Measurements from ENCODE around the gene IQCK. TPM values are rescaled to one million over a fixed set of nuclear protein-coding genes. Genes with fewer than 3 reads are reported as not detected.

Gene IQCK
- total RNA-seq, 4 donors from 2014 or later, result 49.7 to 103 (median 94.2) TPM

- Histone ChIP-seq H3K27me3 (no peaks in the 10 kb centered on the region), H3K4me3 (replicated peaks in 1 of 3) (no peak overlapping the region), H3K4me1 (peaks cover 43 to 64% of the 10 kb centered on the region in 2 donors), H3K36me3 (peaks cover 0 to 3% of the 10 kb centered on the region in 2 donors), H3K9me3 (no peaks in the 10 kb centered on the region), H3K27ac (peak overlapping the region in 2 of 3 donors; percentile 82 to 91)
- 81 to 82% methylated on average over 18 to 19 of the region's 19 CpGs for WGBS, 2 donors
- intact Hi-C loops (cut with DNase I), result no loop called here
- no peak for TF ChIP-seq POLR2A (IDR thresholded peaks at IDR 0.05)
- TF ChIP-seq CTCF (IDR thresholded peaks at IDR 0.05), result no peak
- DNase-seq, result peak; percentile 26 to 34
These were observed 19.3 kb upstream of the IQCK start for GRCh38 chr16:19698480-19699465.

- peak overlapping the region; percentile 7 to 91 (median 82) for H3K27ac ChIP-seq
- H3K9me3 ChIP-seq, result no peaks in the 10 kb centered on the region
- TF ChIP-seq CTCF (IDR thresholded peaks at IDR 0.05) (no peak), POLR2A (IDR thresholded peaks at IDR 0.05) (no peak)
- no peak overlapping the region for H3K4me3 ChIP-seq (replicated peaks in 1 of 3)
- intact Hi-C loops (cut with DNase I), result no loop called here
- peaks cover 2 to 9% of the 10 kb centered on the region in 2 donors for H3K36me3 ChIP-seq
- peaks cover 43 to 67% of the 10 kb centered on the region in 2 donors for H3K4me1 ChIP-seq
- DNase-seq, result no peak
- WGBS, 2 donors, result 95 to 97% methylated on average over 8 of the region's 8 CpGs
- H3K27me3 ChIP-seq, result no peaks in the 10 kb centered on the region
These were observed 18.6 kb upstream of the IQCK start for GRCh38 chr16:19699472-19699871.

GRCh38 chr16:19700319-19700781 is 17.7 kb upstream of the IQCK start:
- Histone ChIP-seq H3K27ac (peak overlapping the region; percentile 37 to 91 (median 82)), H3K4me1 (peaks cover 43 to 74% of the 10 kb centered on the region in 2 donors), H3K4me3 (replicated peaks in 1 of 3) (no peak overlapping the region), H3K27me3 (no peaks in the 10 kb centered on the region), H3K36me3 (peaks cover 9 to 10% of the 10 kb centered on the region in 2 donors), H3K9me3 (no peaks in the 10 kb centered on the region)
- peak; percentile 74 to 77 for DNase-seq
- intact Hi-C loops (cut with DNase I), result no loop called here
- TF ChIP-seq POLR2A (IDR thresholded peaks at IDR 0.05) (no peak), CTCF (IDR thresholded peaks at IDR 0.05) (no peak)
- 6 to 7% methylated on average over 6 of the region's 6 CpGs for WGBS, 2 donors

- H3K4me1 ChIP-seq, result peaks cover 40 to 67% of the 10 kb centered on the region in 2 donors
- no peaks in the 10 kb centered on the region for H3K27me3 ChIP-seq
- no peak for DNase-seq
- peak overlapping the region; percentile 37 to 91 (median 82) for H3K27ac ChIP-seq
- 54 to 73% methylated on average over 3 of the region's 3 CpGs for WGBS, 2 donors
- no peak for TF ChIP-seq POLR2A (IDR thresholded peaks at IDR 0.05)
- TF ChIP-seq CTCF (IDR thresholded peaks at IDR 0.05), result no peak
- intact Hi-C loops (cut with DNase I), result no loop called here
- no peaks in the 10 kb centered on the region for H3K9me3 ChIP-seq
- no peak overlapping the region for H3K4me3 ChIP-seq (replicated peaks in 1 of 3)
- H3K36me3 ChIP-seq, result peaks cover 9 to 10% of the 10 kb centered on the region in 2 donors
These were observed 17.0 kb upstream of the IQCK start for GRCh38 chr16:19701091-19701490.

Data from thyroid gland (tissue), 4 donors.